Keratinocyte (primary cell): ENCODE measurements around the gene TSPEAR. TPM values are rescaled to one million over a fixed set of nuclear protein-coding genes. Genes with fewer than 3 reads are reported as not detected.

Experiments
- DNase-seq: peaks from one replicate; pipeline ENCODE4 v3.0.0-alpha.2; 2011; ENCODE audit warnings: low read depth, missing footprints, low spot score
- FAIRE-seq: peaks from 2 replicates; lab custom pipeline; 2011; peaks lifted over from hg19 to GRCh38; lab: Jason Lieb, UNC
- H2AFZ ChIP-seq: 2 replicates; pipeline ENCODE4 v1.6.0; 2012; ENCODE audit warnings: low read length, control low read depth, inconsistent platforms; ENCODE audit not compliant: control insufficient read depth
- H3K27ac ChIP-seq: 2 replicates; pipeline ENCODE4 v1.5.1; 2011; ENCODE audit warnings: low read length; ENCODE audit not compliant: control insufficient read depth, insufficient read depth
- H3K27me3 ChIP-seq: 3 replicates; pipeline ENCODE4 v1.6.0; 2011; ENCODE audit warnings: low read length; ENCODE audit not compliant: control insufficient read depth, insufficient read depth; ENCODE audit errors: extremely low read depth
- H3K36me3 ChIP-seq, 2 experiments: 2 replicates in 1 of 2; 3 replicates in 1 of 2; pipeline ENCODE4 v1.5.1; 2011; ENCODE audit warnings: low read length in 2 of 2, mild to moderate bottlenecking in 1 of 2; ENCODE audit not compliant: control insufficient read depth in 2 of 2, insufficient read depth in 2 of 2; ENCODE audit errors: extremely low read depth in 1 of 2
- H3K4me1 ChIP-seq: 3 replicates; pipeline ENCODE4 v1.5.1; 2011; ENCODE audit warnings: low read length; ENCODE audit not compliant: control insufficient read depth, insufficient read depth; ENCODE audit errors: extremely low read depth
- H3K4me2 ChIP-seq: 3 replicates; pipeline ENCODE4 v1.6.0; 2011; ENCODE audit warnings: low read depth, low read length; ENCODE audit not compliant: control insufficient read depth, insufficient read depth; ENCODE audit errors: extremely low read depth
- H3K4me3 ChIP-seq, 3 experiments: fragments of 200-600 bp in 1 of 3; sonication (generic) in 1 of 3; 2 replicates in 2 of 3; 3 replicates in 1 of 3; pipeline ENCODE4 v1.5.1; 2011 to 2016; ENCODE audit warnings: low read length in 3 of 3, mild to moderate bottlenecking in 3 of 3, control low read depth in 2 of 3, inconsistent platforms in 1 of 3, low read depth in 1 of 3, mixed read lengths in 1 of 3, mixed run types in 1 of 3, moderate library complexity in 1 of 3; ENCODE audit not compliant: control insufficient read depth in 2 of 3, insufficient read depth in 2 of 3; ENCODE audit errors: extremely low read depth in 1 of 3
- H3K79me2 ChIP-seq: 2 replicates; pipeline ENCODE4 v1.6.0; 2012; ENCODE audit warnings: low read length; ENCODE audit not compliant: control insufficient read depth, insufficient read depth
- H3K9ac ChIP-seq: 3 replicates; pipeline ENCODE4 v1.6.0; 2011; ENCODE audit warnings: low read length; ENCODE audit not compliant: control insufficient read depth, insufficient read depth; ENCODE audit errors: extremely low read depth
- H3K9me1 ChIP-seq: 3 replicates; pipeline ENCODE4 v1.6.0; 2011; ENCODE audit warnings: low read length; ENCODE audit not compliant: control insufficient read depth, insufficient read depth; ENCODE audit errors: extremely low read depth
- H3K9me3 ChIP-seq: 2 replicates; pipeline ENCODE4 v1.5.1; 2012; ENCODE audit warnings: low read depth, low read length; ENCODE audit not compliant: control insufficient read depth
- H4K20me1 ChIP-seq: 3 replicates; pipeline ENCODE4 v1.6.0; 2011; ENCODE audit warnings: low read length; ENCODE audit not compliant: control insufficient read depth, insufficient read depth; ENCODE audit errors: extremely low read depth
- EZH2 ChIP-seq: IDR thresholded peaks from one replicate; pipeline ENCODE4 v1.6.1; 2012; ENCODE audit warnings: inconsistent platforms, mild to moderate bottlenecking, low read length, moderate library complexity
- dilution Hi-C: fragments of 300-500 bp; cut with MboI; formaldehyde crosslinking; loops from one replicate; pipeline ENCODE4 v1.7.0; 2020; ENCODE audit warnings: low sequenced_read_pairs; ENCODE audit not compliant: extremely low pct_ligation_motif_present
- polyA plus RNA-seq, 5 experiments: library from polyadenylated mRNA; depleted of rRNA in 3 of 5; stranded (reverse) in 3 of 5; stranded (forward) in 1 of 5; unstranded in 1 of 5; fragments of >200 nt; gene quantifications; 1 replicate in 1 of 5; 2 replicates in 3 of 5; 3 replicates in 1 of 5; pipeline versions ENCODE4 v1.2.1 to v1.2.3, GENCODE V29; 2011 to 2012; ENCODE audit warnings: missing spikeins in 2 of 5, low read depth in 1 of 5, low replicate concordance in 1 of 5
- TF ChIP-seq, protein P1 (sequence below), 3 experiments: IDR thresholded peaks in 1 of 3; conservative IDR thresholded peaks in 1 of 3; optimal IDR thresholded peaks in 1 of 3; 2 replicates in 2 of 3; 3 replicates in 1 of 3; pipeline versions ENCODE3 to v1.5.1; 2011; ENCODE audit warnings: low read length in 3 of 3, mild to moderate bottlenecking in 3 of 3, moderate library complexity in 2 of 3, control low read depth in 1 of 3, inconsistent platforms in 1 of 3; ENCODE audit not compliant: insufficient read depth in 2 of 3; ENCODE audit errors: extremely low read depth in 1 of 3

Gene TSPEAR
- polyA plus RNA-seq, 1 donor (not counting 4 experiments of a cell fraction or from before 2014, with no cell fraction given): 0.12 TPM

GRCh38 chr21:44557491-44558328, 153.7 kb downstream of the TSPEAR start:
- no peaks in the 10 kb centered on the region for H4K20me1 ChIP-seq
- FAIRE-seq (no peak), DNase-seq (no peak)
- no peaks in the 10 kb centered on the region for H3K79me2 ChIP-seq
- no peak overlapping the region for H2AFZ ChIP-seq
- H3K4me1 ChIP-seq: no peaks in the 10 kb centered on the region
- H3K27ac ChIP-seq: no peak overlapping the region
- no peak overlapping the region for H3K4me2 ChIP-seq
- no peak overlapping the region for H3K4me3 ChIP-seq
- H3K27me3 ChIP-seq: peaks cover 5% of the 10 kb centered on the region
- TF ChIP-seq EZH2: no peak
- TF ChIP-seq, protein P1, sequence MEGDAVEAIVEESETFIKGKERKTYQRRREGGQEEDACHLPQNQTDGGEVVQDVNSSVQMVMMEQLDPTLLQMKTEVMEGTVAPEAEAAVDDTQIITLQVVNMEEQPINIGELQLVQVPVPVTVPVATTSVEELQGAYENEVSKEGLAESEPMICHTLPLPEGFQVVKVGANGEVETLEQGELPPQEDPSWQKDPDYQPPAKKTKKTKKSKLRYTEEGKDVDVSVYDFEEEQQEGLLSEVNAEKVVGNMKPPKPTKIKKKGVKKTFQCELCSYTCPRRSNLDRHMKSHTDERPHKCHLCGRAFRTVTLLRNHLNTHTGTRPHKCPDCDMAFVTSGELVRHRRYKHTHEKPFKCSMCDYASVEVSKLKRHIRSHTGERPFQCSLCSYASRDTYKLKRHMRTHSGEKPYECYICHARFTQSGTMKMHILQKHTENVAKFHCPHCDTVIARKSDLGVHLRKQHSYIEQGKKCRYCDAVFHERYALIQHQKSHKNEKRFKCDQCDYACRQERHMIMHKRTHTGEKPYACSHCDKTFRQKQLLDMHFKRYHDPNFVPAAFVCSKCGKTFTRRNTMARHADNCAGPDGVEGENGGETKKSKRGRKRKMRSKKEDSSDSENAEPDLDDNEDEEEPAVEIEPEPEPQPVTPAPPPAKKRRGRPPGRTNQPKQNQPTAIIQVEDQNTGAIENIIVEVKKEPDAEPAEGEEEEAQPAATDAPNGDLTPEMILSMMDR (optimal IDR thresholded peaks at IDR 0.05 in 1 of 3, IDR thresholded peaks at IDR 0.05 in 1 of 3, conservative IDR thresholded peaks at IDR 0.05 in 1 of 3; ENCODE audit: extremely low read depth in 1 of 3, insufficient read depth in 2 of 3, low read length in 3 of 3): no peak
- no peaks in the 10 kb centered on the region for H3K9me1 ChIP-seq
- no peaks in the 10 kb centered on the region for H3K9me3 ChIP-seq
- no peaks in the 10 kb centered on the region for H3K36me3 ChIP-seq
- H3K9ac ChIP-seq: no peak overlapping the region
- dilution Hi-C loops: no loop called here

DNA sequence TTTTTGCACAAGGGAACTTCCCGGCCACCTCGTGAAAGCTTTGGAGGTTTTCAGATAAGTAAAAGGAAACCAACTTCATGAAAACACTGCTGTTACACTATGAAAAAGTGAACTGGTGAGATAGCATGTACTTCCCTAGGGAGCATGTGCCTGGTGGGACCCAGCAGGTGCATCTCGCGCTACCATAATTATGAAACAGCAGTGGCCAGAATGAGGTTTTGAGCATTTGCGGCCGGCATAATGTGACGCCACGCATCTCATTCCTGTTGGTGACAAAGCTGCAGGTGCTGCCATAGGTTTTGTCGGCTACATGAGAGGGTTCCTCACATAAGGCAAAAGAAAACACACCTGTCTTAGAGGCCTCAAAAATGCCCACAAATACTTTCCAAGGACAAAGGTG, 154.5 kb downstream of the TSPEAR start:
- no peak overlapping the region for H3K27ac ChIP-seq
- H3K9me1 ChIP-seq: no peaks in the 10 kb centered on the region
- H2AFZ ChIP-seq: no peak overlapping the region
- dilution Hi-C loops: no loop called here
- DNase-seq: no peak
- H3K9ac ChIP-seq: no peak overlapping the region
- no peaks in the 10 kb centered on the region for H3K9me3 ChIP-seq
- peaks cover 7% of the 10 kb centered on the region for H3K27me3 ChIP-seq
- no peaks in the 10 kb centered on the region for H3K4me1 ChIP-seq
- no peak overlapping the region for H3K4me3 ChIP-seq
- H4K20me1 ChIP-seq: no peaks in the 10 kb centered on the region
- H3K36me3 ChIP-seq: no peaks in the 10 kb centered on the region
- no peak for FAIRE-seq
- no peaks in the 10 kb centered on the region for H3K79me2 ChIP-seq
- H3K4me2 ChIP-seq: no peak overlapping the region
- TF ChIP-seq EZH2: no peak
- TF ChIP-seq, protein P1 (optimal IDR thresholded peaks at IDR 0.05 in 1 of 3, IDR thresholded peaks at IDR 0.05 in 1 of 3, conservative IDR thresholded peaks at IDR 0.05 in 1 of 3; ENCODE audit: extremely low read depth in 1 of 3, insufficient read depth in 2 of 3, low read length in 3 of 3): no peak
